Gastrocnemius medialis (tissue), 4 donors: Measurements from ENCODE around the gene ARHGEF39. TPM values are rescaled to one million over a fixed set of nuclear protein-coding genes. Genes with fewer than 3 reads are reported as not detected.

ENCODE experiments used
- ATAC-seq, 2 donors: fragments of 150-250 bp; one replicate each; pipeline ENCODE4 v1.9.1; 2016
- DNase-seq, 2 donors: peaks; one replicate each; pipeline ENCODE4 v3.0.0-alpha.2; 2019
- H3K27ac ChIP-seq, 4 donors: fragments of 200-600 bp; sonication (generic); 1 replicate in 1 of 4; 2 replicates in 3 of 4; pipeline ENCODE4 v1.5.1; 2016 to 2018; ENCODE audit warnings: mild to moderate bottlenecking in 2 of 4, moderate library complexity in 1 of 4
- H3K27me3 ChIP-seq, 3 donors: fragments of 200-600 bp; sonication (generic) in 2 of 3; 1 replicate in 1 of 3; 2 replicates in 2 of 3; pipeline versions ENCODE4 v1.5.1 to v1.6.0; 2016 to 2019; ENCODE audit warnings: mild to moderate bottlenecking in 1 of 3, moderate library complexity in 1 of 3
- H3K36me3 ChIP-seq, 2 donors: fragments of 200-600 bp; sonication (generic) in 1 of 2; one replicate each; pipeline ENCODE4 v1.5.1; 2017 to 2018
- H3K4me1 ChIP-seq, 2 donors: fragments of 200-600 bp; sonication (generic) in 1 of 2; one replicate each; pipeline ENCODE4 v1.5.1; 2016 to 2017; ENCODE audit warnings: mild to moderate bottlenecking in 2 of 2
- H3K4me3 ChIP-seq, 4 donors: fragments of 200-600 bp; sonication (generic) in 3 of 4; 1 replicate in 1 of 4; 2 replicates in 3 of 4; pipeline ENCODE4 v1.5.1; 2016 to 2019; ENCODE audit warnings: mild to moderate bottlenecking in 2 of 4
- H3K9me3 ChIP-seq, 3 donors: fragments of 200-600 bp; sonication (generic) in 2 of 3; 1 replicate in 1 of 3; 2 replicates in 2 of 3; pipeline ENCODE4 v1.5.1; 2016 to 2019
- CTCF ChIP-seq, 5 experiments: fragments of 450-650 bp in 3 of 5; fragments of 200-600 bp in 2 of 5; sonication (generic) in 2 of 5; IDR thresholded peaks in 4 of 5; conservative IDR thresholded peaks in 1 of 5; 1 replicate in 4 of 5; 2 replicates in 1 of 5; pipeline ENCODE4 v1.5.1; 2016 to 2019; ENCODE audit warnings: antibody characterized with exemption in 5 of 5, mild to moderate bottlenecking in 3 of 5, moderate library complexity in 3 of 5
- POLR2A ChIP-seq, 2 donors: fragments of 450-650 bp; IDR thresholded peaks; one replicate each; pipeline ENCODE4 v1.6.1; 2017; ENCODE audit warnings: antibody characterized with exemption in 2 of 2, mild to moderate bottlenecking in 2 of 2, moderate library complexity in 2 of 2
- in situ Hi-C, 4 donors: fragments of 200-750 bp; cut with MboI; loops; one replicate each; pipeline versions ENCODE4 v1.15.0 to v1.8.0; 2017; ENCODE audit warnings: low sequenced_read_pairs in 4 of 4
- intact Hi-C: fragments of 100-400 bp; cut with DNase I; formaldehyde crosslinking; loops from one replicate; pipeline ENCODE4 v1.15.1; 2023; ENCODE audit warnings: low total_unique reads
- total RNA-seq, 4 donors: library from RNA; depleted of rRNA; stranded (reverse); fragments of >200 nt; gene quantifications; one replicate each; pipeline versions ENCODE4 v1.1.0 to v1.2.3, GENCODE V29; 2016

Gene ARHGEF39
- total RNA-seq, 4 donors from 2014 or later, result 0.07 to 0.10 TPM; not detected in 2

GRCh38 chr9:35685506-35685905 lies 20.5 kb upstream of the ARHGEF39 start:
- ATAC-seq (no peak), DNase-seq (no peak)
- H3K36me3 ChIP-seq, result peaks cover 0 to 32% of the 10 kb centered on the region in 2 donors
- H3K9me3 ChIP-seq, result no peaks in the 10 kb centered on the region
- intact Hi-C loops (loop anchor here (5.0 kb wide), 1 partner anchor 693 kb away; no protein-coding TSS in a partner anchor), in situ Hi-C loops (no loop called here)
- H3K27me3 ChIP-seq, result no peaks in the 10 kb centered on the region
- H3K27ac ChIP-seq, result peak overlapping the region; percentile 97 to 99 (median 98)
- H3K4me3 ChIP-seq, result peak overlapping the region in 1 of 4 donors; percentile 77
- TF ChIP-seq CTCF (IDR thresholded peaks at IDR 0.05 in 4 of 5, conservative IDR thresholded peaks at IDR 0.05 in 1 of 5) (no peak), POLR2A (IDR thresholded peaks at IDR 0.05) (no peak)
- H3K4me1 ChIP-seq, result peaks cover 40 to 51% of the 10 kb centered on the region in 2 donors

- TF ChIP-seq CTCF (IDR thresholded peaks at IDR 0.05 in 4 of 5, conservative IDR thresholded peaks at IDR 0.05 in 1 of 5), result no peak
- TF ChIP-seq POLR2A (IDR thresholded peaks at IDR 0.05), result no peak
- intact Hi-C loops (loop anchor here (5.0 kb wide), 1 partner anchor 693 kb away; no protein-coding TSS in a partner anchor), in situ Hi-C loops (no loop called here)
- Histone ChIP-seq H3K9me3 (no peaks in the 10 kb centered on the region), H3K4me1 (peaks cover 40 to 51% of the 10 kb centered on the region in 2 donors), H3K36me3 (peaks cover 0 to 32% of the 10 kb centered on the region in 2 donors), H3K27me3 (no peaks in the 10 kb centered on the region), H3K27ac (peak overlapping the region; percentile 97 to 99 (median 98)), H3K4me3 (no peak overlapping the region)
- ATAC-seq, result no peak
- DNase-seq, result no peak
Measured at GRCh38 chr9:35684921-35685320, 19.9 kb upstream of the ARHGEF39 start.

DNA sequence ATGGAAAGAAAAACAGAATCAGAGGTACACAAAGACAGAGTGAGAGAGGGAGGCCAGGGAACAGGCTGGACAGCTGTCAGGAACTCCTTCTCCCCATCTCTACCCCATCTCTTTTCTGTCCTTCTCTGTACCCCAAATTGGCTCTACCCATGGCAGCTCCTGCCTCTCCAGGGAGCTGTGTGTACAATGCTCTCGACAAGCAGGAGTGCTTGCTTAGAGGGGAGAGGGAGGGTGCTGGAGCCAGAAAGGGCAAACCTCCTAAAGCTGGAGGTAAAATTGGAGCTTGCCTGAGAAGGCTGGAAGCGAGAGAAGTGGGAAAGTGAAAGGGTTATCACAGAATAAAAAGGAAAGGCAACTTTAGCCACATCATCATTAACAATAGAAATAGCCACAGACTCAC lies 18.3 kb upstream of the ARHGEF39 start:
- no peak for DNase-seq
- peaks cover 0 to 32% of the 10 kb centered on the region in 2 donors for H3K36me3 ChIP-seq
- H3K27me3 ChIP-seq, result no peaks in the 10 kb centered on the region
- H3K4me3 ChIP-seq, result no peak overlapping the region
- TF ChIP-seq CTCF (IDR thresholded peaks at IDR 0.05 in 4 of 5, conservative IDR thresholded peaks at IDR 0.05 in 1 of 5), result no peak
- no peak for ATAC-seq
- intact Hi-C loops, result no loop called here
- no peaks in the 10 kb centered on the region for H3K9me3 ChIP-seq
- peaks cover 33 to 41% of the 10 kb centered on the region in 2 donors for H3K4me1 ChIP-seq
- in situ Hi-C loops, result no loop called here
- peak overlapping the region; percentile 48 to 99 (median 98) for H3K27ac ChIP-seq

DNA sequence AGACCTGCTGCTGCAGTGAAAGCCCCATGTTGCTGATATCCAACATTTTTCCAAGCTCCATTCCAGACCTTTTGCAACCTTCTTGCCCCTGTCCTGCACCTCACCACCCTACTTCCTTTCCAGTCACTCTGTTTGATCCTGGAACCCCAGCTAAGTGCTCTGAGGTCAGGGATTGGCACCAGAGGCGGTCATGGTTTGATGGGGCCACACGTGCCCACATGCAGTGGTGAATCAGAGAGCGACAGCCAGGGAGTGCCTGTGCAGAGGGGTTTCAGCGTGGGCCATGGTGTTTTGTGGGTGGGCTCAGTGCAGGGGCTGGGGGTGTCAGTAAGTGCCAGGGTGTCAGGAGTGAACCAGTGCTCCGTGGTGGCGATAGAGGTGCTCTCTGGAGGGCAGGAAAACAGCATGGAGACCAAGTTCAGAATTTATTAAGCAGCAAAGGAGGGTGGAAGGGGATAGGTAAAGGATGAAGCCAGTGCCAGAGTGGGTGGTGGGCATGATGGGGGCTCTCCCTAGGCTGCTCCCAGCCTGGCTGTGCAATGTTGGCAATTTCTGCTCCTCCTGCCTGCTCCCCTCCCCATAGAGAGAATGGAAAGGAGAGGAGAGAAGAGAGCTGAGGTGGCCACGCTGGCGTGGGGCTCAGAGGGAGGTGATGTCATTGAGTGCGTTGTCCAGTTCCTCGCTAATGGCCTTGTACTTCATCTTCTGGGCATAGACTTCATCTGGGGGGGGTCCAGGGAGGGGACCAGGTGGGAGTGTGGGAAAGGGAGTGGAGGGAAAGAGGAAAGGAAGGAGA lies 17.7 kb upstream of the ARHGEF39 start:
- H3K9me3 ChIP-seq, result no peaks in the 10 kb centered on the region
- TF ChIP-seq POLR2A (IDR thresholded peaks at IDR 0.05) (no peak), CTCF (IDR thresholded peaks at IDR 0.05 in 4 of 5, conservative IDR thresholded peaks at IDR 0.05 in 1 of 5) (no peak)
- peaks cover 0 to 32% of the 10 kb centered on the region in 2 donors for H3K36me3 ChIP-seq
- in situ Hi-C loops, result no loop called here
- peaks cover 27 to 35% of the 10 kb centered on the region in 2 donors for H3K4me1 ChIP-seq
- ATAC-seq (no peak), DNase-seq (no peak)
- H3K4me3 ChIP-seq, result no peak overlapping the region
- H3K27me3 ChIP-seq, result no peaks in the 10 kb centered on the region
- intact Hi-C loops, result no loop called here
- peak overlapping the region; percentile 3 to 98 (median 49) for H3K27ac ChIP-seq
